NOMO-1 treated with DMSO at 0.1 percent for 48 hours (cell line): ENCODE results near the gene PRPF19.

Experiments
- DNase-seq: peaks from one replicate; lab custom pipeline; 2025; ENCODE audit not compliant: unreplicated experiment; lab: John Stamatoyannopoulos, UW

Gene PRPF19

GRCh38 chr11:60845338-60845737 is 61.0 kb downstream of the PRPF19 start:
- no peak for DNase-seq

- DNase-seq: no peak
These were observed 61.5 kb downstream of the PRPF19 start for GRCh38 chr11:60844870-60845221.

- no peak for DNase-seq
These were observed 62.1 kb downstream of the PRPF19 start for GRCh38 chr11:60844045-60844869.

GRCh38 chr11:60842668-60843600 is 63.5 kb downstream of the PRPF19 start:
- DNase-seq: no peak

GRCh38 chr11:60841797-60842667 is 64.4 kb downstream of the PRPF19 start, which contains the start of gene CCDC86:
CCDC86 (plus strand) TSS chr11:60842113; CDS start chr11:60842125, 12 bp downstream.
- DNase-seq: peak; percentile 84
